SKM-1 (cell line): ENCODE measurements around the gene SLC6A8.
"Not testable (repeated sequence)": the region's sequence is repeated elsewhere in the genome, so short reads cannot be mapped to it uniquely, and the experiment has no call there.

Experiments used
- DNase-seq: peaks from one replicate; lab custom pipeline; 2025; ENCODE audit not compliant: unreplicated experiment; lab: John Stamatoyannopoulos, UW

The SLC6A8 gene

GRCh38 chrX:153692003-153692402 is 4.3 kb downstream of the SLC6A8 start:
- no peak for DNase-seq

GRCh38 chrX:153692611-153693156 is 5.0 kb downstream of the SLC6A8 start:
- no peak for DNase-seq

GRCh38 chrX:153693216-153694086 is 5.7 kb downstream of the SLC6A8 start:
- DNase-seq = no peak

GRCh38 chrX:153694256-153694655 is 6.5 kb downstream of the SLC6A8 start:
- not testable (repeated sequence) for DNase-seq

GRCh38 chrX:153694687-153695270 is 7.1 kb downstream of the SLC6A8 start:
- DNase-seq = no peak

- DNase-seq = no peak
Measured at GRCh38 chrX:153696100-153696499, 8.4 kb downstream of the SLC6A8 start.

GRCh38 chrX:153696538-153696937 is 8.8 kb downstream of the SLC6A8 start:
- DNase-seq = not testable (repeated sequence)

GRCh38 chrX:153696986-153697722 is 9.4 kb downstream of the SLC6A8 start:
- not testable (repeated sequence) for DNase-seq

GRCh38 chrX:153697924-153698865 is 10.5 kb downstream of the SLC6A8 start:
- DNase-seq = no peak

- DNase-seq = not testable (repeated sequence)
Measured at GRCh38 chrX:153699210-153699783, 11.6 kb downstream of the SLC6A8 start.

GRCh38 chrX:153699784-153700371 is 12.2 kb downstream of the SLC6A8 start:
- DNase-seq = not testable (repeated sequence)

GRCh38 chrX:153700376-153700945 is 12.7 kb downstream of the SLC6A8 start:
- no peak for DNase-seq

GRCh38 chrX:153700967-153701366 is 13.2 kb downstream of the SLC6A8 start:
- no peak for DNase-seq

GRCh38 chrX:153701706-153702105 is 14.0 kb downstream of the SLC6A8 start:
- DNase-seq = no peak

GRCh38 chrX:153702336-153703035 is 14.8 kb downstream of the SLC6A8 start:
- no peak for DNase-seq

GRCh38 chrX:153703036-153703370 is 15.3 kb downstream of the SLC6A8 start:
- DNase-seq = no peak

- no peak for DNase-seq
Measured at GRCh38 chrX:153704021-153704526, 16.3 kb downstream of the SLC6A8 start.

GRCh38 chrX:153704631-153705402 is 17.1 kb downstream of the SLC6A8 start:
- not testable (repeated sequence) for DNase-seq
